ENCODE data around the gene HLA-DPA1.

Gene HLA-DPA1

DNA sequence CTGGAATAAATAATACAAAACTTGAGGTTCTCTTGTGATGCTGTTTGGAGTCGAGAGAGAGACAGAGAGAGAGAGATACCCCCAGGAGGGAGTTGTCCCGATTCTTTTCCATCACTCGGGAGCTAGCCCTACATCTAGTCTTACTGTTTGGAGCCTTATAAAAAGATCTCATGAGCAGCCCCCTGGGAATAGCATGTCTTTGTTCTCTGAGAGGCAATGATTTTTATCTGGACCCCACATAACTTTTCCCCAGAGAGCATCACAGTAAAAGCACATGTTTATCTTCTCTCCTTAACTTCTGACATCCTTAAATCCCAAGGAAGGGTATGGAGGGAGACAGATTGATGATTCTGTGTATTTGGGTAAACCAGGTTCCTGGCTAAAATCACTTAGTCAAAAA is 43.2 kb downstream of the HLA-DPA1 start:
- Histone ChIP-seq H3K36me3 (replicated peaks) (no peaks in the 10 kb centered on the region), H3K4me3 (no peak overlapping the region), H3K27me3 (ENCODE audit: low read depth) (peaks cover 20% of the 10 kb centered on the region), H3K9me3 (no peaks in the 10 kb centered on the region), H3K4me1 (no peaks in the 10 kb centered on the region)
- in situ Hi-C loops (cut with MboI; ENCODE audit: low sequenced_read_pairs): no loop called here
- no peak for DNase-seq (ENCODE audit: low spot score in 2 of 2)

DNA sequence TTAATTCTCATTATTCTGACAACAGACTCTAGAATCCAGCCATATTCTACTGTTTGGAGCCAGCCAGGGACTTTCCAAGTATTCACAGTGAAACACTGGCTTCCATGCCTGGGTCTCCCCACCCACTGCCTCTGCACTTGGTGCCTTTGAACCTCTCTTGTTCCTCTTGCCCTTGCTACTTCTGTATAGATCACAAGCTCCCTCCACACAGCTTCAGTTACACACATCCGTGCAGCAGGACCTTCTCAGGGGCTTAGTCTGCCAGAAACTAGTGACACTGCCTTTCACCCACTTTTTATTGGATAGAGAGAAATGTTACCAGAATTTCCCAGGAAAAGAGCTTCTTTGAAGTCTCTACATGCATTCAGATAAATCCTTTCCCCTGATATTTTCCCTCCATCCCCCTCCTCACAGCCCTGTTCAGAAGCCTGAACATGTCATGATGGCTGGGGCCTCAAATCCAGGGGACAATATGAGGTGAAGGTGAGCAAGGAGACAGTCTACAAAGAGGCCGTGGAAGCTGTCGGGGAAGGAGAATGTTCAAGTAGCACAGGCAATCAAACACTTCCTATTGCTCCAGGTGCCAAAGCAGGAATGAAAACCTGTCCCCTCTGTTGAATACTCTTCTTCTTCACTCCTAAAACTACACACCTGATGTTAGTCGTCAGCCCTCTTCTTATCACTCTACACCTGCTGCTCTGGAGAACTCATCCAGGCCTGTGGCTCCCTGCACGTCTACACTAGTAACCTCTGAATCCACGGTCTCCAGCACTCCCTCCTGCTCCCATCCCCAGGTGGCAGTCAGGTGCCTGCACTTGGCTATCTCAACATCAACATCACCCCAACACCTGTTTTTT is 43.9 kb downstream of the HLA-DPA1 start:
- in situ Hi-C loops (cut with MboI; ENCODE audit: low sequenced_read_pairs): no loop called here
- no peak overlapping the region for H3K4me3 ChIP-seq
- H3K9me3 ChIP-seq: no peaks in the 10 kb centered on the region
- DNase-seq (ENCODE audit: low spot score in 2 of 2): no peak
- no peaks in the 10 kb centered on the region for H3K36me3 ChIP-seq (replicated peaks)
- no peaks in the 10 kb centered on the region for H3K4me1 ChIP-seq
- H3K27me3 ChIP-seq (ENCODE audit: low read depth): peaks cover 20% of the 10 kb centered on the region

DNA sequence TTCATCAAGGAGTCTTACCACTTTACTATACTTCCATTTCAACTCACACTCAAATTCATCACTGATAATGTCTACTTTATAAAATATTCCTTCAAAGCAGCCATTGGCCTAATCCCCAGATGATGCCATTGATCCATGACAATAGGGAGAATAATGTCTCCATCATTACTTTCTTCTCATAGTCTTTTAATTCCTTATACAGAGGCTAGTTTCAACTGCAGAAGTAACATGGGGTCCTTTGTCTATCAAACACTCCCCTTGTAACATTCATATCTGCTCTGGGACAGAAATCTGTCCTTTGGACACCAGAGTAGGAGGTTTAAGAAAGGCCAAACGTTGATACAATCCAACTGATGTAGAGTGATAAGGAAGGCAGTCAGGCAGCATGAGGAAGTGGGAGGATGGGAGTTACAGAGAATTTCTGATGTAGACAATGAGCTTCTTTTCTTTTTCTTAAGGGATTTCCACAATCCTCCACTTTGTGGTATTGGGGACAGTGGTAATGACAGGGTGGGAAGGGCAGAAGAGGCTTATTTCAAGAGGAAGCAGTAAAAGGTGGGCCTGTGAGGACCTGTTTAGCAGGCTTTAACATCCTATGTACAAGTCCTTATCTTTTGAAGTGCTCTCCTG is 45.1 kb downstream of the HLA-DPA1 start:
- Histone ChIP-seq H3K9me3 (no peaks in the 10 kb centered on the region), H3K4me3 (no peak overlapping the region), H3K27me3 (ENCODE audit: low read depth) (peaks cover 20% of the 10 kb centered on the region), H3K36me3 (replicated peaks) (no peaks in the 10 kb centered on the region), H3K4me1 (no peaks in the 10 kb centered on the region)
- DNase-seq (ENCODE audit: low spot score in 2 of 2): no peak
- in situ Hi-C loops (cut with MboI; ENCODE audit: low sequenced_read_pairs): no loop called here

DNA sequence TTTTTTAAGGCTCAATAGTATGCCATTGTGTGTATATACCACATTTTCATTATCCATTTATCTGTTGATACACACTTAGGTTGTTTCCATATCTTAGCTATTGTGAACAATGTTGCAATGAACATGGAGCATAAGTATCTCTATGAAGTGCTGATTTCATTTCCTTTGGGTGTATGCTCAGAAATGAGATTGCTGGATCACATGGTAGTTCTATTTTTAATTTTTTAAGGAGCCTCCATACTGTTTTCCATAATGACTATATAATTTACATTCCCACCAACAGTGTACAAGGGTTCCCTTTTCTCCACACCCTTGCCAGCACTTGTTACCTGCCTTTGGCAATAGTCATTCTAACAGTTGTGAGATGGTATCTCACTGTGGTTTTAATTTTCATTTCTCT is 48.9 kb downstream of the HLA-DPA1 start:
- H3K27me3 ChIP-seq (ENCODE audit: low read depth): peaks cover 13% of the 10 kb centered on the region
- H3K9me3 ChIP-seq: no peaks in the 10 kb centered on the region
- in situ Hi-C loops (cut with MboI; ENCODE audit: low sequenced_read_pairs): no loop called here
- H3K36me3 ChIP-seq (replicated peaks): no peaks in the 10 kb centered on the region
- no peaks in the 10 kb centered on the region for H3K4me1 ChIP-seq
- DNase-seq (ENCODE audit: low spot score in 2 of 2): no peak
- H3K4me3 ChIP-seq: no peak overlapping the region

DNA sequence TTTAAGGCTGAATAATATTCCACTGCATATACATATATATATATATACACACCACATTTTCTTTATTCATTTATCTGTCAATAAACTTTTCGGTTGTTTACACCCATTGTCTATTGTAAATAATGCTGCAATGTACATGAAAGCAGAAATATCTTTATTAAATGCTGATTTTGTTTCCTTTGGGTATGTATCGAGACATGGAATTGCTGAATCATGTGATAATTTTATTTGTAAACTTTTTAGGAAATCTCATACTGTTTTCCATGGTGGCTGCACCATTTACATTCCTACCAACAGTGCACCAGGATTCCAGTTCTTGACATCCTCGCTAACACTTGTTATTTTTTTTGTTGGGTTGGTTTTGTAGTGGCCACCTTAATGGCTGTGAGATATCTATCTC is 49.9 kb downstream of the HLA-DPA1 start:
- no peaks in the 10 kb centered on the region for H3K9me3 ChIP-seq
- no peaks in the 10 kb centered on the region for H3K4me1 ChIP-seq
- H3K27me3 ChIP-seq (ENCODE audit: low read depth): peaks cover 17% of the 10 kb centered on the region
- no peak for DNase-seq (ENCODE audit: low spot score in 2 of 2)
- H3K36me3 ChIP-seq (replicated peaks): no peaks in the 10 kb centered on the region
- H3K4me3 ChIP-seq: no peak overlapping the region
- in situ Hi-C loops (cut with MboI; ENCODE audit: low sequenced_read_pairs): no loop called here

DNA sequence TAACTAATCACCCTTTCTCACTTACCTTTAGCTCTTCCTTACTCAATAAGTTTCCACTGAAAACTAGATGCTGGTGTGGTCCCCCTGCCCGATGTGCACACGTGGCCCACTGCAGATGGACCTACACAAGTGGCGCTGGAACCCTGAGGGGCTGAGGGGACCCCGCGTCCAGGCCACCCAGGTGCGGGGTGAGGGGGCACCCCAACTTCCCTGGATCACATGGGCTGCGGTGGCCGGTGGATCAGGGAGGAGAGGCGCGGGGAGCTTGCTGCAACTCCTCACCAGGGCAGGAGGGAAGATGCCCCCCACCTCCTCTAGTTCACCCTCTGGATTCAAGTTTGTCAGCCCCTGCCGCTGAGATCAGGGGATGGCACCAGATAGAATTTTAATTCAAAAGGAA is 51.5 kb downstream of the HLA-DPA1 start:
- DNase-seq (ENCODE audit: low spot score in 2 of 2): no peak
- no peak overlapping the region for H3K4me3 ChIP-seq
- in situ Hi-C loops (cut with MboI; ENCODE audit: low sequenced_read_pairs): no loop called here
- H3K27me3 ChIP-seq (ENCODE audit: low read depth): peaks cover 32% of the 10 kb centered on the region
- H3K9me3 ChIP-seq: no peaks in the 10 kb centered on the region
- H3K4me1 ChIP-seq: no peaks in the 10 kb centered on the region
- no peaks in the 10 kb centered on the region for H3K36me3 ChIP-seq (replicated peaks)

DNA sequence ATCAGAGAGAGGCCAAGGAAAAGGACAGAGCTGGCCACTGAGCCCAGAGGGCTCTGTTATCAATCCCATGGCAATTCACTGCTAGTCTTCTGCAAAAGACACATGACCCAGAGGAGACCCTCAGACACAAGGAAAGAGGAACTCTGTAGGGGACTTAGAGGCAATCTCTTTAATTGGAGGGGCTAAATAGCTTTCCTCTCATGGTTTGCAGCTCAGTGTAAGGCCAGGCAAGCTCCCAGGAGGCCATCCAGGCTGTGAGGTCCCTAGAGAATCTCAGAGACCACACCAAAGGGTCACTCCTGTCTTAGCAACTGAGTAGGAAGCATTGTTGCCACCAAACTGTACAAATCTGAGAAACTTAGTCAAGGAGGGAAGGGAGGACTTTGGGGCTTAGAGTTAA is 54.1 kb downstream of the HLA-DPA1 start:
- H3K27me3 ChIP-seq (ENCODE audit: low read depth): peaks cover 52% of the 10 kb centered on the region
- no peak overlapping the region for H3K4me3 ChIP-seq
- H3K4me1 ChIP-seq: no peaks in the 10 kb centered on the region
- no peaks in the 10 kb centered on the region for H3K36me3 ChIP-seq (replicated peaks)
- no peak for DNase-seq (ENCODE audit: low spot score in 2 of 2)
- in situ Hi-C loops (cut with MboI; ENCODE audit: low sequenced_read_pairs): loop anchor here (10.0 kb wide), 2 partner anchors 65 to 225 kb away; no protein-coding TSS in a partner anchor
- H3K9me3 ChIP-seq: no peaks in the 10 kb centered on the region

DNA sequence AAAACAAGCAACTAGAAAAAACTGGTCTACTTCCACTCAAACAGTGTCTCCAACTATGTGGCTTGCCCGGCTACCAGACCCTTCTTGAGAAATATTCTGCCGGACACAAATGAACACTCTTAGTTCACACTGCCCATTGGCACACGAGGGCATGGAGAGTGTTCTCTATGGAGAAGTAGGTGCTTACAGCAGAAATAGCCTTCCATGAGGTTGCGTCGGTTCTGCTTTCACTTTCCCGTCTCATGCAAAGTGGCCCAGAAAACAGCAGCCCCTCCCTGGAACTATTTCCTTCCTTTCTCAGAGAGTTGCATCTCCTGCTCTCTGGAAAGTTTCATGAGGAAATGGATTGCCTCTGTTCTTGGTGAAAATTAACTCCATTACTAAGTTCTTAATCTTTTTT is 54.5 kb downstream of the HLA-DPA1 start:
- H3K9me3 ChIP-seq: no peaks in the 10 kb centered on the region
- no peak overlapping the region for H3K4me3 ChIP-seq
- H3K27me3 ChIP-seq (ENCODE audit: low read depth): peaks cover 56% of the 10 kb centered on the region
- H3K4me1 ChIP-seq: no peaks in the 10 kb centered on the region
- in situ Hi-C loops (cut with MboI; ENCODE audit: low sequenced_read_pairs): loop anchor here (10.0 kb wide), 2 partner anchors 66 to 226 kb away; no protein-coding TSS in a partner anchor
- no peak for DNase-seq (ENCODE audit: low spot score in 2 of 2)
- H3K36me3 ChIP-seq (replicated peaks): no peaks in the 10 kb centered on the region

DNA sequence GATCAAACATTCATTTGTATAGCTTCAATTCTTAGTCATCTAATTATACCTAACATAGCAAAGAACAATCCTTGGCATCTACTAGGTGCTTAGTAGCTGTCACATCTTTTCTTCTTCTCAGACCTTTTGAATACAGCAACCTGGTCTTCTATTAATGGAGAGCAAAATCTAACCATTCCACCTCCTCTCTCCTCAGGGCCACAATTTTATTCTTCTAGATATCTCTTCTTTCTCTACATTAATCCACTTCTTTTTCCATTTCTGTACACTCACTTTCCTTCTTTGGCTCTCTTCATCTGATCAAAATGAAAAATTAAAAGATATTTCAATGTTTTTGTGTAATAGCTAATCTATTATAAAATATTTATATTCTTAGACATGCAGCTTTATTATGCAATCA is 55.0 kb downstream of the HLA-DPA1 start:
- in situ Hi-C loops (cut with MboI; ENCODE audit: low sequenced_read_pairs): loop anchor here (10.0 kb wide), 2 partner anchors 66 to 226 kb away; no protein-coding TSS in a partner anchor
- peaks cover 61% of the 10 kb centered on the region for H3K27me3 ChIP-seq (ENCODE audit: low read depth)

DNA sequence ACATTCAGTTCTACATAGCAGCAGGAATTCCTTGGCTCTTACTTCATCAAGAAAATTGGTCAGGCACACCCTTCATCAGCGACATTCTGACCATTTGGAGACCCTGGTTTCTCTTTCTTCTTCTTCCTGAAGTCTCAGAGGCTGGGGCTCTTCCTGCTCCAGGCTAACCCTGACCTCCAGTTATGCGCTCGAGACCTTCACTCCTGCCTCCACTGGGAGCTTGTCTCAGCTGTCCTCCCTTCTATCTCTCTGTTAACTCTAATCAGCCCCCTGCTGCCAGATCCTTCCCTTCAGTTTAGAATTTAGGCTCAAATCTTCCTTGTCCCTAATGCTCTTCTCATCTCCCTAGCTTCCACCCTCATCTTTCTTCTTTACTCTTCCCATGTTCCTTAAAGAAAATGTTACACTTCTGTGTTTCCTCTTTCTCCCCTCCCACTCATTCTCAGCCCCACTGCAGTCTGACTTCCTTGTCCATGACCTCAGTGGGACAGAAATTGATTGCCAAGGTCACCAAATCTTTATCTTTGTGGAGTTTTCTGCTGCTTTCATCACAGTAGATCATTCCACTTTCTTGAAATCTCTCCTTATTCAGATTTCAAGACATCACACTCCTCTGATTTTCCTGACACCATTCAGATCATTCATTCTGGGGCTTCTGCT is 55.6 kb downstream of the HLA-DPA1 start:
- DNase-seq (ENCODE audit: low spot score in 2 of 2): no peak
- H3K4me1 ChIP-seq: no peaks in the 10 kb centered on the region
- no peaks in the 10 kb centered on the region for H3K36me3 ChIP-seq (replicated peaks)
- no peak overlapping the region for H3K4me3 ChIP-seq
- no peaks in the 10 kb centered on the region for H3K9me3 ChIP-seq
- peaks cover 65% of the 10 kb centered on the region for H3K27me3 ChIP-seq (ENCODE audit: low read depth)
- in situ Hi-C loops (cut with MboI; ENCODE audit: low sequenced_read_pairs): loop anchor here (10.0 kb wide), 2 partner anchors 67 to 227 kb away; no protein-coding TSS in a partner anchor

More for the DNA sequence above, 55.0 kb downstream of the HLA-DPA1 start:
- no peaks in the 10 kb centered on the region for H3K4me1 ChIP-seq
- DNase-seq (ENCODE audit: low spot score in 2 of 2): no peak
- H3K36me3 ChIP-seq (replicated peaks): no peaks in the 10 kb centered on the region
- H3K4me3 ChIP-seq: no peak overlapping the region
- H3K9me3 ChIP-seq: no peaks in the 10 kb centered on the region

DNA sequence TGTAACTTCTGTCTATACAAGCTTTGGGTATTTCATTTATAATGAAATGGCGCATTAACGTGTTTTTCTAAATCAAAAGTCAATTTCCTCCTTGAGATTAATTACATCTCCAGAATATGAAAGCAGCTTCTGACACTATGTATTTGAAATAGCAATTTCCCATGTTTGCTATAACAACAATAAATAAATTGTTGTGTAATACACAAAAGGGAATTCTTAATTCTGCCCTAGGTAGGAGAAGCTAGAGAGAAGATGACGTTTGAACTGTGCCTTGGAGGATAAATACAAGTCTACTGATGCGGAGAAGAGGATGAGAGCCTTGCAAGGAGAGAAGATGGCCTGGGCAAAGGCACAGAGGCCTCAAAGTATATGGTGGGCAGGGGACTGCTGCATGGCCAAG is 56.4 kb downstream of the HLA-DPA1 start:
- no peaks in the 10 kb centered on the region for H3K9me3 ChIP-seq
- in situ Hi-C loops (cut with MboI; ENCODE audit: low sequenced_read_pairs): loop anchor here (10.0 kb wide), 2 partner anchors 68 to 228 kb away; no protein-coding TSS in a partner anchor
- DNase-seq (ENCODE audit: low spot score in 2 of 2): no peak
- no peaks in the 10 kb centered on the region for H3K36me3 ChIP-seq (replicated peaks)
- H3K4me1 ChIP-seq: no peaks in the 10 kb centered on the region
- no peak overlapping the region for H3K4me3 ChIP-seq
- H3K27me3 ChIP-seq (ENCODE audit: low read depth): peaks cover 70% of the 10 kb centered on the region

DNA sequence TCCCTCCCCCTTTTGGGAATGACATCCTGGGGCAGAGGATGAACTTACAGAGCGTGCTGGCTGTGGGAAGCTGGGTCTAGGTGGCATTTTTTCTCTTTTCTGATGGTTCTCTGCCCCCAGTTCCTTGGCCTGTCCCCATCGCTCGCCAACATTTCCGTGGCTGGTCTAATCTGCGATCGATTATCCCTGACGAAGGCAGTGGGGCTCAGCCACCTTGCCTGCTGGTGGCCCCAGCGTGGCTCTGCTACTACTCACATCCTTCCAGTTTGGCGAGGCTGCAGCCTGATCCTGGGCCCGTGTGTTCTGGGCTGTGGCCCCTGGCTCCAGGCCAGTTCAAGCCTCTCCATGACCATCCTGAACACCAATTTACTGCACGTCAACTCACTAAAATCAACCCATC is 57.7 kb downstream of the HLA-DPA1 start:
- H3K4me1 ChIP-seq: no peaks in the 10 kb centered on the region
- no peak overlapping the region for H3K4me3 ChIP-seq
- no peaks in the 10 kb centered on the region for H3K36me3 ChIP-seq (replicated peaks)
- no peak for DNase-seq (ENCODE audit: low spot score in 2 of 2)
- peaks cover 77% of the 10 kb centered on the region for H3K27me3 ChIP-seq (ENCODE audit: low read depth)
- in situ Hi-C loops (cut with MboI; ENCODE audit: low sequenced_read_pairs): loop anchor here (10.0 kb wide), 2 partner anchors 69 to 229 kb away; no protein-coding TSS in a partner anchor
- no peaks in the 10 kb centered on the region for H3K9me3 ChIP-seq

DNA sequence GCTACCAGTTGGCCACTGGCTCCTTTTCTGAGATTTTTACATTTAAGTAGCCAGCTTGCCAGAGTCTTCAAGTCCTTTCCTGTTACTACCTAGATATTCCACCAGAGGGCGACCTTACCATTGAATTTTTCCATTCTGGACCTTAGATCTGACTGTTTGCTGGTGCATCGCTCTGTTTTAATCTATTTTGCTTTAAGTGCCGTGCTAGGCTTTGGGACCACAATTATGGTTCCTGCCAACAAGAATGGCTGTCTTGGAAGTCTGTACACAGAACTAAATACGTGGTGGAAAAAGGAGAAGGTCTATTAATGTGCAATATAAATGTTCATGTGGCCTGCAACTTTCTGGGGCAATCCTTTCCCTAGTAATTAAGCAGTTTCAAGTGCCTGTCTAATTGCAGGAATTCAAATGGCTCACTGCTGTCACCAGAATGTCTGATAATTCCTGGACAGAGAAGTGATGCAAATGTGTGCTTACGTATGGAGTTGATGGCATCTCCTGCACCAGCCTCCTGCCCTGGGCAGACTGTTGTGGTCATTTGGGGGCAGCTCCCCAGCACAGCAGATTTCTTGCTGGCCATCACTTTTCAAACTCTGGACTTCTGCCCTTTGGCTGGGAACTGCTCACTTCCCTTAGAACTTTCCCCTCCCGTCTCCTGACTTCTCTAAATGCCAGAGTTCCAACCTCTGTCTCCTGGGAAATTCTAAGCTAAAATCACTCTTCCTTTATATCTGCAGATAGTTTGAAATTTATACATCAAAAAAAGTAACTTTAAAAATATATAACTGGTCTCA is 58.4 kb downstream of the HLA-DPA1 start:
- H3K4me3 ChIP-seq: no peak overlapping the region
- no peaks in the 10 kb centered on the region for H3K4me1 ChIP-seq
- in situ Hi-C loops (cut with MboI; ENCODE audit: low sequenced_read_pairs): loop anchor here (10.0 kb wide), 2 partner anchors 70 to 230 kb away; no protein-coding TSS in a partner anchor
- H3K9me3 ChIP-seq: no peaks in the 10 kb centered on the region
- H3K36me3 ChIP-seq (replicated peaks): no peaks in the 10 kb centered on the region
- DNase-seq (ENCODE audit: low spot score in 2 of 2): peak; percentile 68 to 75
- peaks cover 79% of the 10 kb centered on the region for H3K27me3 ChIP-seq (ENCODE audit: low read depth)
